H1 (cell line): ENCODE data around the gene PAX3. TPM values are rescaled to one million over a fixed set of nuclear protein-coding genes. Genes with fewer than 3 reads are reported as not detected.

Source experiments
- CTCF ChIA-PET: fragments of 300-600 bp; sonication (Branson Sonifier 250); formaldehyde crosslinking; loops from one replicate; lab custom pipeline; 2021; ENCODE audit not compliant: partially characterized antibody; lab: Charles Lee
- POLR2A ChIA-PET: fragments of 300-600 bp; sonication (Branson Sonifier 250); formaldehyde crosslinking; loops from one replicate; lab custom pipeline; 2021; ENCODE audit warnings: inconsistent platforms; ENCODE audit not compliant: partially characterized antibody; lab: Charles Lee
- DNase-seq, 2 experiments: peaks; one replicate each; pipeline versions ENCODE4 v3.0.0 to v3.0.0-alpha.2; 2010 to 2022; ENCODE audit warnings: low spot score in 2 of 2, low read depth in 1 of 2, mixed read lengths in 1 of 2
- FAIRE-seq: peaks from 2 replicates; lab custom pipeline; 2011; peaks lifted over from hg19 to GRCh38; lab: Jason Lieb, UNC
- H2AFZ ChIP-seq: 2 replicates; pipeline ENCODE4 v1.8.1; 2012; ENCODE audit warnings: low read length, inconsistent platforms
- H2AK5ac ChIP-seq: 2 replicates; pipeline ENCODE4 v1.6.1; 2013; ENCODE audit warnings: low read depth, low read length
- H2BK120ac ChIP-seq: replicated peaks from 2 replicates; pipeline ENCODE3; 2013; ENCODE audit warnings: low read depth, low read length, inconsistent platforms
- H2BK12ac ChIP-seq: 2 replicates; pipeline ENCODE4 v1.6.1; 2013; ENCODE audit warnings: low read depth, low read length
- H2BK15ac ChIP-seq: 2 replicates; pipeline ENCODE4 v1.6.1; 2013; ENCODE audit warnings: low read length
- H2BK20ac ChIP-seq: 2 replicates; pipeline ENCODE4 v1.6.1; 2013; ENCODE audit warnings: low read length
- H2BK5ac ChIP-seq: 2 replicates; pipeline ENCODE4 v1.6.1; 2013; ENCODE audit warnings: low read depth, low read length
- H3K14ac ChIP-seq: 2 replicates; pipeline ENCODE4 v1.6.1; 2013; ENCODE audit warnings: inconsistent platforms; ENCODE audit not compliant: insufficient read length
- H3K18ac ChIP-seq: 2 replicates; pipeline ENCODE4 v1.6.1; 2013; ENCODE audit warnings: low read length; ENCODE audit errors: extremely low read depth
- H3K23ac ChIP-seq: 2 replicates; pipeline ENCODE4 v1.6.1; 2013; ENCODE audit warnings: inconsistent platforms; ENCODE audit not compliant: insufficient read length
- H3K23me2 ChIP-seq: 2 replicates; pipeline ENCODE4 v1.6.1; 2013; ENCODE audit warnings: low read depth, low read length
- H3K27ac ChIP-seq: 2 replicates; pipeline ENCODE4 v1.6.1; 2011; ENCODE audit warnings: low read depth, low read length, inconsistent platforms
- H3K27me3 ChIP-seq, 4 experiments: replicated peaks in 1 of 4; 1 replicate in 1 of 4; 2 replicates in 3 of 4; pipeline versions ENCODE4 v1.6.1 to v1.8.1; 2011 to 2013; ENCODE audit warnings: low read length in 3 of 4, mild to moderate bottlenecking in 3 of 4, inconsistent platforms in 2 of 4, mixed read lengths in 2 of 4, moderate library complexity in 1 of 4; ENCODE audit not compliant: control insufficient read depth in 3 of 4, insufficient read depth in 3 of 4; ENCODE audit errors: extremely low read depth in 1 of 4
- H3K36me3 ChIP-seq, 4 experiments: 2 replicates each; pipeline versions ENCODE4 v1.6.1 to v1.8.1; 2011 to 2013; ENCODE audit warnings: mild to moderate bottlenecking in 4 of 4, low read length in 3 of 4, moderate library complexity in 2 of 4, control low read depth in 1 of 4, inconsistent platforms in 1 of 4; ENCODE audit not compliant: insufficient read depth in 4 of 4, control insufficient read depth in 2 of 4
- H3K4ac ChIP-seq: replicated peaks from 2 replicates; pipeline ENCODE3; 2013; ENCODE audit warnings: low read length, low read depth, mixed read lengths, inconsistent platforms; ENCODE audit not compliant: insufficient read length
- H3K4me1 ChIP-seq, 4 experiments: replicated peaks in 1 of 4; 1 replicate in 1 of 4; 2 replicates in 3 of 4; pipeline versions ENCODE4 v1.6.1 to v1.8.1; 2011 to 2013; ENCODE audit warnings: low read length in 3 of 4, inconsistent platforms in 2 of 4, mixed read lengths in 1 of 4; ENCODE audit not compliant: insufficient read depth in 4 of 4, control insufficient read depth in 3 of 4
- H3K4me2 ChIP-seq, 2 experiments: 2 replicates each; pipeline versions ENCODE4 v1.6.1 to v1.8.1; 2011 to 2013; ENCODE audit warnings: low read depth in 2 of 2, low read length in 2 of 2, control low read depth in 1 of 2, inconsistent platforms in 1 of 2, mild to moderate bottlenecking in 1 of 2; ENCODE audit not compliant: insufficient read depth in 1 of 2
- H3K4me3 ChIP-seq, 4 experiments: fragments of 200-600, 300-600 bp in 1 of 4; sonication (generic), shearing (Covaris generic), sonication (Bioruptor Twin) in 1 of 4; 2 replicates each; pipeline versions ENCODE4 v1.5.1 to v1.8.1; 2011 to 2016; ENCODE audit warnings: low read length in 4 of 4, low read depth in 3 of 4, control low read depth in 2 of 4, inconsistent platforms in 2 of 4, mild to moderate bottlenecking in 2 of 4, mixed read lengths in 1 of 4, moderate library complexity in 1 of 4; ENCODE audit not compliant: insufficient read depth in 2 of 4; ENCODE audit errors: extremely low read depth in 1 of 4
- H3K56ac ChIP-seq: replicated peaks from 2 replicates; pipeline ENCODE3; 2013; ENCODE audit warnings: low read depth, mild to moderate bottlenecking, mixed read lengths, low read length, inconsistent platforms; ENCODE audit not compliant: insufficient read length
- H3K79me1 ChIP-seq: 2 replicates; pipeline ENCODE4 v1.6.1; 2013; ENCODE audit warnings: low read depth, low read length, control low read depth
- H3K79me2 ChIP-seq, 2 experiments: 2 replicates each; pipeline versions ENCODE4 v1.6.1 to v1.8.1; 2012 to 2013; ENCODE audit warnings: low read length in 2 of 2, mild to moderate bottlenecking in 2 of 2, inconsistent platforms in 1 of 2; ENCODE audit not compliant: insufficient read depth in 2 of 2, control insufficient read depth in 1 of 2
- H3K9ac ChIP-seq, 4 experiments: replicated peaks in 1 of 4; 1 replicate in 1 of 4; 2 replicates in 3 of 4; pipeline versions ENCODE4 v1.6.1 to v1.8.1; 2011 to 2013; ENCODE audit warnings: low read depth in 3 of 4, low read length in 3 of 4, control low read depth in 2 of 4, mild to moderate bottlenecking in 2 of 4, moderate library complexity in 2 of 4, inconsistent platforms in 1 of 4; ENCODE audit errors: extremely low read depth in 1 of 4
- H3K9me3 ChIP-seq, 2 experiments: 2 replicates each; pipeline versions ENCODE4 v1.6.1 to v1.8.1; 2012 to 2013; ENCODE audit warnings: mild to moderate bottlenecking in 2 of 2, moderate library complexity in 2 of 2, control low read depth in 1 of 2, inconsistent platforms in 1 of 2, low read depth in 1 of 2, low read length in 1 of 2, mixed read lengths in 1 of 2; ENCODE audit not compliant: insufficient read depth in 2 of 2
- H4K20me1 ChIP-seq, 2 experiments: replicated peaks in 1 of 2; 2 replicates each; pipeline versions ENCODE3 to v1.8.1; 2011 to 2013; ENCODE audit warnings: inconsistent platforms in 2 of 2, low read length in 2 of 2, mild to moderate bottlenecking in 1 of 2; ENCODE audit not compliant: insufficient read depth in 2 of 2, control insufficient read depth in 1 of 2
- H4K5ac ChIP-seq: 2 replicates; pipeline ENCODE4 v1.6.1; 2013; ENCODE audit warnings: low read length, low read depth, mixed read lengths, inconsistent platforms; ENCODE audit not compliant: insufficient read length
- H4K8ac ChIP-seq: 2 replicates; pipeline ENCODE4 v1.8.0; 2013; ENCODE audit warnings: mild to moderate bottlenecking, moderate library complexity, low read length, inconsistent platforms; ENCODE audit not compliant: insufficient read depth; ENCODE audit errors: extremely low read depth
- H4K91ac ChIP-seq: replicated peaks from 2 replicates; pipeline ENCODE3; 2013; ENCODE audit warnings: low read length, mixed read lengths, inconsistent platforms; ENCODE audit not compliant: insufficient read length
- CTBP2 ChIP-seq: IDR thresholded peaks from 2 replicates; pipeline ENCODE4 v1.7.0; 2011; ENCODE audit warnings: borderline replicate concordance, mild to moderate bottlenecking, moderate library complexity, mixed read lengths, low read length; ENCODE audit not compliant: insufficient read depth, insufficient read length
- EZH2 ChIP-seq: fragments of 200-600 bp; sonication (generic); IDR thresholded peaks from 2 replicates; pipeline ENCODE4 v1.7.1; 2012; ENCODE audit warnings: low read depth, mild to moderate bottlenecking, moderate library complexity, low read length, inconsistent platforms; ENCODE audit not compliant: severe bottlenecking
- KDM4A ChIP-seq: IDR thresholded peaks from one replicate; pipeline ENCODE4 v1.7.1; 2012; ENCODE audit warnings: low read depth, mild to moderate bottlenecking, moderate library complexity, low read length, inconsistent platforms; ENCODE audit not compliant: severe bottlenecking
- RNF2 ChIP-seq: fragments of 200-900, 300-1000 bp; sonication (generic); IDR thresholded peaks from 2 replicates; pipeline ENCODE4 v1.7.1; 2016; ENCODE audit warnings: borderline replicate concordance, low read depth, mild to moderate bottlenecking, antibody characterized with exemption, low read length; ENCODE audit not compliant: poor library complexity, severe bottlenecking; ENCODE audit errors: missing control alignments
- SIN3A ChIP-seq, 2 experiments: IDR thresholded peaks in 1 of 2; conservative IDR thresholded peaks in 1 of 2; 2 replicates each; pipeline ENCODE4 v1.6.1; 2011 to 2012; ENCODE audit warnings: low read length in 2 of 2, improper control_type of control experiment in 1 of 2, low read depth in 1 of 2, mild to moderate bottlenecking in 1 of 2
- SUZ12 ChIP-seq: fragments of 200-600 bp; sonication (generic); IDR thresholded peaks from 2 replicates; pipeline ENCODE4 v1.6.1; 2012; ENCODE audit warnings: mild to moderate bottlenecking, inconsistent platforms, low read length, moderate library complexity, mixed read lengths
- WGBS, 2 experiments: shearing (Covaris generic) in 1 of 2; methylation state at CpG; one replicate each; pipeline versions ENCODE4 v1.1.6 to v1.1.7; 2013 to 2015; ENCODE audit warnings: low lambda C conversion rate in 2 of 2, mixed read lengths in 2 of 2, inconsistent platforms in 1 of 2, low coverage in 1 of 2, missing lambda C conversion rate in 1 of 2; ENCODE audit not compliant: insufficient replicate concordance in 2 of 2, insufficient coverage in 1 of 2, insufficient read length in 1 of 2; ENCODE audit errors: extremely low coverage in 1 of 2, missing lambda C conversion rate in 1 of 2; 5-methylcytosine and 5-hydroxymethylcytosine counted together
- polyA plus RNA-seq, 7 experiments: library from polyadenylated mRNA; depleted of rRNA in 3 of 7; stranded (reverse) in 5 of 7; unstranded in 2 of 7; fragments of >200 nt in 5 of 7; fragments of 200-250 nt in 2 of 7; gene quantifications; 1 replicate in 5 of 7; 2 replicates in 1 of 7; 4 replicates in 1 of 7; pipeline versions ENCODE4 v1.2.1 to v1.2.3, GENCODE V29; 2011 to 2013; ENCODE audit warnings: missing spikeins in 2 of 7, mixed read lengths in 2 of 7
- total RNA-seq: library from RNA; stranded (reverse); fragmentation: NEBNext Ultra II Directional; extraction: Animal tissue kit (Norgen Biotek cat#: 25700); gene quantifications from 2 replicates; pipeline ENCODE4 v1.2.1, GENCODE V29; 2021

PAX3 gene
- total and polyA plus RNA-seq, 2 of the 8 experiments (the other 6 are each of a cell fraction or from before 2014, with no cell fraction given): 0.33 TPM; not detected in 1

DNA sequence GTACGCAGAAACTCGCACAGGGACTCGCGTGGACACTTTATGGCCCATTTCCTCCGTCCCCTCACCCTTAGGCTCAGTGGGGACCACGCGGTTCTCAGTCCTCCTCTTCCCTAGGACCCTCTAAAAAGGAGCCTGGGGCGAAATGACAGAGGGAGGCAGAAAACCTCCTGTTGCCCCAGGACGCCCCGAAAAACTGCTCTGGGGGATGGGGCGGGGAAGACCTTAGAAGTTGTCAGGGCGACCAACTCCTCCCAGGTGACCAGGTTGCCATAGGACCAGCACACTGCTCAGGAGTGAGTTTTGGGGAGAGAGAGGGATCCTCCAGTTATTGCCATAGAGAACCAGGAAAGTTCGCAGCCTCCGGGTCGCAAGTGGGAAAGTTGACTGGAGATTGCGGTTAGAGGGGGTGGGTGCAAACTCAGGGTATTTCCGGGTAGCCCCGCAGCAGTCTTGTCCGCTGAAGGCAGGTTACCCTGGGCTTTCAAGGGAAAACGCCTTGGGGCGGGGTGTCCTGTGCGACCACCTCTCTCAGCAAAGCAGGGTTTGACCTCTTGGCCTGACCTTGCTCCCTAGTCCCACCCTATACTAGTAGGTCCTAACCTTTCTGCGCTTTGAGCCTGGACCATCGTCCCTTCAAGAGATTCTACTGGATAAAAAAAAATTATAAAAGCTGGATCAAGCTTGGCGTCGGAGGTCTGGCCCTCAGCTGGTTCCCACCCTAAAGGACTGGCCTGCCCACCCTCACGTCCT lies 7.8 kb upstream of the PAX3 start:
- peaks cover 3% of the 10 kb centered on the region; the same call in 1 of the 2 replicates for H3K23me2 ChIP-seq
- H3K4me2 ChIP-seq: peak overlapping the region; percentile 58 to 65
- peaks cover 9 to 33% (median 19%) of the 10 kb centered on the region in 4 experiments for H3K4me1 ChIP-seq
- no peak overlapping the region for H3K23ac ChIP-seq
- H2BK12ac ChIP-seq: no peak overlapping the region
- H3K14ac ChIP-seq: no peak overlapping the region
- peak; percentile 72 for TF ChIP-seq SUZ12
- peak; percentile 67 for TF ChIP-seq EZH2
- peak; percentile 20 for TF ChIP-seq CTBP2
- peak; percentile 19 for TF ChIP-seq RNF2
- TF ChIP-seq SIN3A (conservative IDR thresholded peaks at IDR 0.05 in 1 of 2, IDR thresholded peaks at IDR 0.05 in 1 of 2; ENCODE audit: low read depth in 1 of 2, low read length in 2 of 2): no peak
- TF ChIP-seq KDM4A: peak; percentile 6
- H3K4ac ChIP-seq: no peak overlapping the region
- no peak overlapping the region for H3K56ac ChIP-seq
- H4K8ac ChIP-seq: no peak overlapping the region; the same call in 1 of the 2 replicates
- H3K36me3 ChIP-seq: no peaks in the 10 kb centered on the region; a peak in 1 of 8 replicates
- H4K5ac ChIP-seq: no peak overlapping the region
- H2BK5ac ChIP-seq: no peak overlapping the region
- ChIA-PET CTCF (interaction anchor here (0.7 to 2.7 kb wide), 14 partner anchors 9 to 308 kb away, joined by 3 to 11 read pairs (median 4); no protein-coding TSS in a partner anchor), POLR2A (interaction anchor here (0.5 kb wide), 1 partner anchor 8 kb away, joined by 3 read pairs; the partner anchor contains the start of gene PAX3)
- WGBS, 2 experiments: 2% methylated on average over 20 of the region's 27 CpGs; no CpG with 5 or more reads in 1 of the 2 experiments
- H3K18ac ChIP-seq: no peak overlapping the region
- H3K79me1 ChIP-seq: no peaks in the 10 kb centered on the region
- FAIRE-seq (no peak), DNase-seq (peak in 1 of 2 experiments; percentile 67)
- H2BK120ac ChIP-seq: no peak overlapping the region
- H3K27me3 ChIP-seq: peaks cover 98 to 100% (median 99%) of the 10 kb centered on the region in 4 experiments
- no peak overlapping the region for H4K91ac ChIP-seq
- no peak overlapping the region for H3K27ac ChIP-seq
- no peaks in the 10 kb centered on the region for H3K79me2 ChIP-seq
- H2AK5ac ChIP-seq: no peak overlapping the region
- no peak overlapping the region for H2AFZ ChIP-seq
- H3K9me3 ChIP-seq: no peaks in the 10 kb centered on the region
- H3K9ac ChIP-seq: no peak overlapping the region
- peaks cover 16 to 34% of the 10 kb centered on the region in 2 experiments for H4K20me1 ChIP-seq
- no peak overlapping the region for H2BK15ac ChIP-seq
- H2BK20ac ChIP-seq: no peak overlapping the region
- H3K4me3 ChIP-seq: peak overlapping the region in 2 of 4 experiments; percentile 5 to 50; a peak in 4 of 8 replicates
